HG02852 (cell line): Measurements from ENCODE around the gene SMAD2.

Experiments
- ATAC-seq: cut with Tn5 transposase; IDR thresholded peaks from one replicate; pipeline ENCODE4 v1.9.1; 2021; ENCODE audit warnings: mild to moderate bottlenecking, moderate library complexity; ENCODE audit not compliant: unreplicated experiment

Gene SMAD2

DNA sequence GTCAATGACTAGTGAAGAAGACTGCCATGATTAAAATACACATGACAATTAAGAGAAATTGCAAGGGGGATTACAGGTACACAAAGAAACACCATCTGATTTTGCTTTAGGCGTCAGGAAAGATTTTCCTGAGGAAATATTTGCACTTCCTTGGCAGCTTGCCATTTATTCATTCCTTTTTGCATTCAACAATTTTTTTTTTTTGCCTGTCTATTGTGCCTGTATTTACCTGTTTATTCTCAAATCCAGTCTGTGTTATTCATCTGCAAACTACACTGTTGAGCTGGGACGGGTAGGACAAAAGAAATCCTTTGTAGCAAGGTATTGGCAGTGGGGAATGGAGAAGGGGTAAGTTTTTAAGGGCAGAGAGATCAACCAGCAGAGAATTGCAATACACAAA, 31.8 kb downstream of the SMAD2 start:
- ATAC-seq = no peak

DNA sequence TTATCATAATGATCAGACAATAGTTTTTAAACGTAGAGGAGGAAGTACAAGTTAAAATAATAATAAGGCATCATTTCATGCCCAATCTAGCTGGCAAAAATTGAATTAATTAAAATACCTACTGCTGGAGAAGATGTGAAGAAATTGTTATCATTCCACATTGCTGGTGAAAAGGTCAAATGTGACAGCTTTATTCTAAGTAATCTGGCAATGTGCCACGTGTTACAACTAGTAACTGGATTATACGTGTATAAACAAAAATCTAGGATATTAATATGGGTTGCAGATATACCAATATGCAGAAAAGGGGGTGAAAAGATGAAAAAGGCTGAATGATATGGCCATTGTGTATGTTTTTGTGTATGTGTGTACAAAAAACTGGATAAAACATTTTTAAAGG, 32.4 kb downstream of the SMAD2 start:
- no peak for ATAC-seq

DNA sequence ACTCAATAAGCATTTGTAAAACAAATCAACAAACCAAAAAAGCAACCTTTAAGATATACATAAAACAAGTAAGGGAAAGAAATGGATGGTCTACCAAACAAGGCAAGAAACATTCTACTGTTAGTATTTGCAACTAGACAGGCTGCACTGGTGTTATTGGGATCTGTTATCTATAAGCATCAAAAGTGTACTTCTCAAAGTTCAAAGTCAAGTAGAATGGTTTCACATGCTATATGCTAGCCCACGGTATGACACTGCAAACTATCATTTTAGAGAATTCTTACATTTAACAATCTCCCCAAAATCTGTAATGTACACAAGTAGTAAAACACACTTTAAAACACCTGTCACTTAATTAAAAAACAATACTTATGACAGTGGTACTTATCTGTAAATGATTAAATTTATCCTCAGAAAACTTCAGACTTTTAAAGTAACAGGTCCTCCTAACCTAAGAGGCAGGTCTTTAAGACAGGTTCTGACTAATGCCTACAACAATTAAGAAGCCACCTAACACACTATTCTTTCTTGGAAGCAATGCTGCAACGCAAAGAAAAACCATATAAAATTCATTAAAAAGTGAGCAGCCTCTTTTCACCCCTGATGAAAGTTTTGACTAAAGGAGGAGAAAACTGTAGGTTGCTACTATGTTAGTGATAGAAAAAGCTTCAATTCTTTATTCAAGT, 34.8 kb downstream of the SMAD2 start:
- no peak for ATAC-seq

DNA sequence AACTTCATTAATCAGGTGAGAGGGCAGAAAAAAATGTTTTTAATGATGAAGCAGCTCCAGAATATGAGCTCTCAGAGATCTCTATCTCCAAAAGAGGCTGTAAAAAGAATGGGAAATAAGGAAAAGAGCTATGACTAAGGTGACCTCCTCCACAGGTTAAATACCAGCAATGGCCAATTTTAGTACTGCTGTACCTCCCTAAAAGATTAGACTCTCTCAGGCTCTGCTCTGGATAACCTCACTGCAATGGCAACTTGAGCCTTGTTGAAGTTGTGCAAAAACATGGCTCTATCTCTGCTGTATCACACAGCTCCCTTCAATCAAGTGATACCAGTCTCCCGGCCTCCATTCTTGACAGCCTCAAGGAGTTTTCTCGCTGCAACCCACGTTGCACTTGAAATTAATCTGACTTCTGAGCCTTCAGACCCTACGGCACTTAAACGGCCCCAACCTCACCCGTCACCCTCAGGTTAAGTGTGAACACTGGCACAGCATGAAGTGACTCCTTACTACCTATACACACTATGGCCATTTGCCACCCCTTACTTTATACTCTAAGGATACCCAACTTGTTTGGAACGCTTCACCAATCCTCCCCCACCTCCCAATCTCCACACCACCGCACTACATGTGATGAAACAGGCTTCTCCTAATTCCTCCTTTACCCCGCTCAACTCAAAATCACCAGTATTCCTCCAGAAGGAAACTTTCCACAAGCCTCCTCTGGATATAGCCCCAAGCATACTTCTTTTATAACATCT, 36.3 kb downstream of the SMAD2 start:
- no peak for ATAC-seq

DNA sequence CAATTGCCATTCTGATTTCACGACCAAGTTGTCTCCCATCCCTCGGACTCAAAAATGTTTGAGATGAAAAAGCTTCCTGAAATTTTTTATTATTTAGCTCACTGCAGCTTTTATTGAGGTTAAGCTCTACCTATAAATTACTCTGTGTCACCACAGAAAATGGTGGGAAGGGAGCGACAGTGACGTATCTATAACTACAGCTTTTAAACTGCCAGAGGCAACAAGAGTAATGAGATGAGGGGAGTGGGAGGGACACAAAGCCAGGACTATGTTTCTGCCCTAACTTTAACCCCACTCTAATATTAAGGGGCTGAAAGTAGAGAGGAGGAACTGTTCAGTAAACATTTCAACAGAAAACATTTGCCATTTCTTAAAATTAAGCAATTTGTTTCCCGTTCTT, 37.4 kb downstream of the SMAD2 start:
- ATAC-seq = no peak

DNA sequence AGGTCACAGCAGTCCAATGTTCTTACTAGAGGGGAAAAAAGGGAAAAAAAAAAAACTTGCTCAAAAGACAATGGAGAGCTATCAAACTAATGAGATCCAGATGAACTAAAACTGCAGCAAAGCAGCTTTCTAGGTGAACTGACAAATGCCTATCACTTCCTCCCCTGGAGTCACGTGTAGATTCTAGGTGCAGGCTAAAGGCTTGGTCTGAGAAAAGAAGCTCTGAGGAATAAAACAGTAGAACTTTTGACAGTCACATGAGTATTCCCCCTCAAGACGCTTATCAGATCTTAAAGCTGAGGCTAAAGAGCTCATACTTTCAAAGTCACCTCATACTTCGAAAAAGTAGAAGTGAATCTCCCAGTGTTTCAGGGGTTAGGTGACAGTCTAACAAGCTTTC, 42.3 kb downstream of the SMAD2 start:
- no peak for ATAC-seq

DNA sequence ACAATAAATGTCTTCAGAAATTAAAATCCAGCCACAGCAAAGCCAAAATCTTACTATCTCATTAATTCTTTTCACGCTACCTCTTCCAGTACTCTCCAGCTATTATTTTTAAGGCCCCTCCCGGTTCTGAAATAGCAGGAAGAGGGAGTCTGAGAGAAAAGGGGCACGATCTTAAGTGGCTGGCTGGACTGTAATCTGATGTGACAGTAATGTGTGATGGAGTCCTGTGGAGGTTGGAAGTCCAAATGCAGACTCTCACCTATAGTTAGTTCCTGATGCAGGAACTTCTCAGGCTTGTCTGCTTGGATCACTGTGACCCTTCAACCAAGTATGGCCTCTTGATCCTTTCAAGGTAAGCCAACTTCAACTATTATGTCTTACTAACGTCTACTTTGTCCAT, 43.2 kb downstream of the SMAD2 start:
- no peak for ATAC-seq

DNA sequence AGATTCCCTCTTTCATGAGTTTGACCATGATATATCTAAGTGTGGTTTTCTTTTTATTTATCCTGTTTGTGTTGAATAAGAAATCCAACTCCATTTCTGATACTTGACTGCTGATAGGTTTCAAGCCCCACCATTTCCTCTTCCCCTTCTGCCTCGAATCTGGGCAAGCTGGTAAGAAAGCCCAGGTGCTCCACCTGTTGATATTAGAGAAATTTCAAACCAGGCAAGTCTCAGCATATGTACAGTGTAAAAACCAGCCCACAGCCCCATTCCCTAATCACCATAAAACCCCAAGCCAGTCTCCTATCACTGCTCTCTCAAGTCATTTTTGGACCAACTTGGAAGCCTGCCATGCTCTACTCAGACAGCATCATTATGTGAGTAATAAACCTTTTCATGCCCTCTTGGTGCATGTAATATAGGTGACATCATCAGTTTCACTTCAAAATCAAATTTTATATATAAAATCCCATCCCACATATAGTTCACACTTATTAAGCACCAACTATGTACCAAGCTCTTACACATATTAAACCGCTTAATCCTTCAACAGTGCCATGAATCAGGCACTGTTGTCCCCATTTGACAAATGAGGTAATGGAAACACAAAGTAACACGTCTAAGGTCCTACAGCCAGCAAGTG, 46.6 kb downstream of the SMAD2 start:
- no peak for ATAC-seq

DNA sequence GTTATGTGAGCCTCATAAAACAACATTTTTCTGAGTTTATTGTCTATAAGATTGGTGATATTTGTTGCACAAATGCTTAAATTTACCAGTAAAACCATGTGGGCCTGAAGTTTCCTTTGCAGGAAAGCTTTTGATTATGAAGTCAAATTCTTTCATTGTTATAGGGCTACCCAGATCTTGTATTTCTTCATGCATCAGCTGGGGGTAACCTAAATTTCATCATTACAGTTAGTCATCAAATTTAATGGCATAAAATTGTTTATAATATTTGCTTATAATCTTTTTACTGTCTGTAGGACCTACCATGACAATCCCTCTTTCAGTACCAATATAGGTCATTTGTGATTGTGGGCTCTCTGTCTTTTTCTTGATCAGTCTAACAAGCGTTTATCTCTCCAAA, 47.8 kb downstream of the SMAD2 start:
- no peak for ATAC-seq

DNA sequence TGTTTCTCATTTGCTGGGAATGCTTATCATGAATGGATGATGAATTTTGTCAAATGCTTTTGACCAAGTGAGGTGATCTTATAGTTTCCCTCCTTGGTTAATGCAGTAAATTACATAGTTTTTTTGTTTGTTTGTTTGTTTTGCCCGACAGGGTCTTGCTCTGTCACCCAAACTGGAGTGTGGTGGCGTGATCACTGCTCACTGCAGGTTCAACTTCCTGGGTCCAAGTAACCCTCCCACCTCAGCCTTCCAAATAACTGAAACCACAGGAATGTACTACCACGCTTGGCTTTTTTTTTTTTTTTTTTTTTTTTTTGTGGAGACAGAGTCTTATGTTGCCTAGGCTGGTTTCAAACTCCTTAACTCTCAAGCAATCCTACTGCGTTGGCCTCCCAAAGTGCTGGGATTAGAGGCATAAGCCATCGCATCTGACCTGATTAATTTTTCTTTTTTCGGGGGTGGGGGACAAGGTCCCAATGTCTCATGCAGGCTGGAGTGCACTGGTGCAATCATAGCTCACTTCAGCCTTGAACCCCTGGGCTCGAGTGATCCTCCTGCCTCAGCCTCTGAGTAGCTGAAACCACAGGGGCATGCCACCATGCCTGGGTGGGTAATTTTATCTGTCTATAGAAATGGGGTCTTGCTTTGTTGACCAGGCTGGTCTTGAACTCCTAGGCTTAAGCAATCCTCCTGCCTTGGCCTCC, 48.6 kb downstream of the SMAD2 start:
- no peak for ATAC-seq

DNA sequence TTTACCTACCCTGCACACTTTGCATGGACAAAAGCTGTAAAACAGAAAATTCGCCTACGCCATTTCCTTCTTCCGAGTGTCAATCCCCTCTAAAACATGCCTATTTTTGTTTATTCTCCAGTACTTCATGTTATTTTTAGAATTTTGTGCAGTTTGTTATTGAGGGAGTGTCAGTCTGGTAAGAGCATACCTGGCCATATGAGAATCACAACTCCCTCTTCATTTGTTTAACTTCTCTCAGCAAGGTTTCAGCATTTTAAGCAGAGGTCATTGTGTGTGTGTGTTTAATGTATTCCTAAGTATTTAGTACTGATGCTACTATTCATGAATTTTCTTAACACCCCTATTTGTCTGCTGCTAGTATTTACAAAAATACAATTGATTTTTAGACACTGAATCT, 49.4 kb downstream of the SMAD2 start:
- ATAC-seq = no peak

DNA sequence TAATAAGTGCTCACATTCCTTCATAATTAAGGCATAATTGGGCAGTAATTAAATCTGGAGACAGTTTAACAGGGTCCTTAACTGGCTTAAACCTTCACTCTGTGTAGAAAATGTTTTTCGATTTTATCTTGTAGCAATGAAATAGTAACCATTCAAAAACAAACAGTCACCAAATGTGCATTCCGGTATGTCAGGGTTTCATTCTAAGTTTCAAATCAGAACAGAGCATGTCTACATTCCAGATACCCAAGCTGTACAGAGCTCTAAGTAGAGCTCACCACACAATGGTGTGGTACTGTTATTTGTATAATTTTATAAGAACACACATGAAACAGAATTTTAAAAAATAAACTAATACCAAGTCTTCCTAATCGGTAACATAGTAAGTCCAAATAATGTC, 52.6 kb downstream of the SMAD2 start:
- no peak for ATAC-seq

DNA sequence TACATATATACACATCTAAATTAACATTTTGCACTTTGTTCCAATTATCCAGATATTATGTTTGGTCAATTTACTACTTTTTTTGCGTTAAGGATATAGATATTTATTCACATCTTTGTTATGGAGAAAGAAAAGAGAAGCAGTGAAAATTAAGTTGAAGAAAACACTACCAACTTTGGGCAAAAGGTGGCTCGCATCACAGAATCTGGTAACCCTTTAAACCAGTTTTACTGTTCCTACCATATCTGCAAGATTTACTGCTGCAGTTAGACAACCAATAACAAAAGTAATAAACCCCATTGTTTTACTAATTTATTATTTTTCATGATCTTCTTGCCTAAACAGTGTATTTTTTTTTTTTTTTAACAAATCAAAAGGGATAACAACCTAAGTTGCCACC, 53.6 kb downstream of the SMAD2 start:
- ATAC-seq = no peak

DNA sequence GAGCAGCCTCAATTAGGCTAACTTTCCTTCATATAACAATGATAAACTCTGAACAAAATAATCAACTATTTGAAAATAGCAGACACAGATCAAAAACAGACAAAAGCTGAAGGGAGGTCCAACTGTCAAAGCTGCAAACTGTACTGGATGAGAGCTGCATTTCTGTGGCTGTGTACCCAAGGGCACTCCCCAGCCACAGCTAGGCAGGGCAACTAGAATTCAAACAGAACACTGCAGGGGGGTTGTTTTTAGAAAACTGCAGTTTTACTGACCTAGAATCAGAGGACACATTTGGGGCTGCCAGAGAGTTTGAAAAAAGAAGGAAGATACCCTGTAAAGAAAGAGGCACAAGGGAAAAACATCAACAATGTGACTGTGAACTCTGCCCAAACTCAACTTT, 56.8 kb downstream of the SMAD2 start:
- no peak for ATAC-seq

DNA sequence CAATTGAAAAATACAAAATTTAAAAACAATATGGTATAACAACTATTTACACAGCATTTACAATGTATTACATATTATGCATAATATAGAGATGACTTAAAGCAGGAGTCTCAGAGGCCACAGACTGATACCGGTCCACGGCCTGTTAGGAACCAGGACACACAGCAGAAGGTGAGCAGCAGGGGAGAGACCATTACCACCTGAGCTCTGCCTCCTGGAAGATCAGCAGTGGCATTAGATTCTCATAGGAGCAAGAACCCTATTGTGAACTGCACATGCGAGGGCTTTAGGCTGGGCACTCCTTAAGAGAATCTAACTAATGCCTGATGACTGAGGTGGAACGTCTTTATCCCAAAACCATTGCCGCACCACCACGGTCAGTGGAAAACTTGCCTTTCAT, 58.0 kb downstream of the SMAD2 start:
- no peak for ATAC-seq

DNA sequence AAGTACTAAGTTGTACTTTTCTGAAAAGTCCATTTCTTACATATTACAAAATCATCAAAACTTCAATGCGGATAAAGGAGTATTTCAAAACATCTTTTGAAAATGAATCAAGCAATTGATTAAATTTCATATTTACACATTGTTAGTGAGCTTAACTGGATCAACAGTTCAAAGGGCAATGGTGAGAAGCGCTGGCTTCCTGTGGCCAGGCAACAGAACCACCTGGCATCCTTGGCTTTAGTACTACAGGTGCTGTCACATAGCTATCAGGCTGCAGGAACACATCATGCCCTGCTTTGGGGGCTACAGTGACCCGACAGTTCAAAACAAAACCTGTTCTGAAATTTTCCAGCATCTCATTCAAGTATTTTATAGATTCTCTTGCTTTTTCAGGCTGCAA, 59.2 kb downstream of the SMAD2 start:
- ATAC-seq = no peak

DNA sequence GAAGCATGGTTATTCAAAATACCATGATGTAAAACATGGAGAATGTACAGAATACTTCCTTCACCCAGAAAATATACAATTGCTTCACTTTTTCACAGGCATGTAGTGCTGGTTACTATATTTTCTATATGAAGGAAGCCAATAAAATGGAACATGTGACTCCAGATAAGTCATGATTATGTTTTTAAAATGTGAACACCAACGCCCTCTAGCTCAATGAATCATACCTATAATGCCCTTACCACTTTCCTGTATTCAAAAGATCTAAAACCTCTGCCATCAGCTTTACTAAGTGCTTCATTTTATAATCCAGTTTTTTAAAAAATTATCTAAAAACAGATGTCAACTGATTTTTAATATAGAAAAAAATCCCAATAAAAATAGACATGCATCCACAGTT, 59.9 kb downstream of the SMAD2 start:
- no peak for ATAC-seq

DNA sequence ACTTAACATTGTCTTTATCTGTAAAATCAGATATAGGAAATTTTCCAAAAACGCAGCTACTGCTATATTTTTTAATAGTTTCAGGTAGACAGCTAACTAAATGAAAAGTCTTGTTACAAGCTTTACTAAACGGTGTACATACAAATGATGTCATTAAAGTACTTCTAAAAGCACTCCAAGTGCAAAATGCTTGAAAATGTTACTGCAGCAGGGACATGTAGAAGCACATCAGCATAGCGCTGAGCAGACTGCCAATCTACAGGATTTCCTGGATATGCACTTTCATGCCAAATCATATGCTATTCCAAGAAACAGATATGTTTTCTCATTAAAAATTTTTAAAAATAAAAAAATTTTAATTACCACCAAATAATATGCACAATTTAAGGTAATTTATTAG, 61.7 kb downstream of the SMAD2 start:
- ATAC-seq = no peak

DNA sequence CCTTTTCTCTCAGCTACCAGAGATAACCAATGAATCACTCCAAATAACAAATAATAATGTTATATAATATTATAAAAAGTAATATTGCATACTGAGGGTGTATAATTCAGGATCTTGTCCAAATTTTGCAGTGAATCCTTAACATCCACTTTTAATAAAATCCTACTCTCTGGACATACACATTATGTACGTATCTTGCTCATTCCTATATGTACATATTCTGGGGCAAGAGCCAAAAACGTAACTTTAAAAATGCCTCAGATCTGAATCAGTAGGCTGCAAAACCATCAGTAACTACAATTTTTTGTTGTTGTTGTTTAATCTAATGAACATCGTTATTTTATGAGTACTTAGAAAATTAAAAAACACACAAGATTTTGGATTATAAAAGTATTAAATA, 65.3 kb downstream of the SMAD2 start:
- ATAC-seq = no peak

DNA sequence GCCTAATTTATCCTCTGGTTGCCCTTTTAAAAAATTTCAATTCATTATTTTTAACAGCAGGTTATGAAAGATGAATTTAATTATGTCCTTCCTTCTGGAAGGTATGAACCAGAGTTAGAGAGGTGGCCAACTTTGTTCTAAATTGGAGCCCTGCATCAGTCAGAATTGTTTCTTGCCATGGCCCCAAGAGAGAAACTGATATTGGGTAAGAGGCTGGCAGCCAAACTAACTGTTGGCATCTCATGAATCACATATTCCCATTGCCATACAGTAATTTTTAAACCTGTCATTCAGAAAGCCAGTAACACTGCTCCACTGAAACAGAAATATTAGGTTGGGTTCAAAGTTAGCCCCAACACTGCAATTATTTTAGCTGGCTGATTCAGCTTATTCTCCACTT, 67.4 kb downstream of the SMAD2 start:
- ATAC-seq = no peak

DNA sequence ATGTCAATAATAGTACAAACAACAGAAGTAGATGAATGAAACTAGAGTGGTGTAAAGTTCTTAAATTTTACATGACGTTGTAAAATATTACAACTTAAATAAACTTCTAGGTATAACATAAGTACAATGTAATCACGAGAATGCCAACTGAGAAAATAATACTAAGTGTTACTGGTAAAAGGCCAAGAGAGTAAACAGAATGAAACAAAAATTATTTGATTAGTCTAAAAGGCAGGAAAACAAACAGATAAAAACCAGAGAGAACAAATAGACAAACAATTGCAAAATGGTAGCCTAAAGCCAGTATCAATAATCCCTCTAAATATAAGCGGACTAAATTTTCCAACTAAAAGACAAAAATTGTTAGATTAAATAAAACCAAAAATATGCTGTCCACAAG, 71.9 kb downstream of the SMAD2 start:
- no peak for ATAC-seq

DNA sequence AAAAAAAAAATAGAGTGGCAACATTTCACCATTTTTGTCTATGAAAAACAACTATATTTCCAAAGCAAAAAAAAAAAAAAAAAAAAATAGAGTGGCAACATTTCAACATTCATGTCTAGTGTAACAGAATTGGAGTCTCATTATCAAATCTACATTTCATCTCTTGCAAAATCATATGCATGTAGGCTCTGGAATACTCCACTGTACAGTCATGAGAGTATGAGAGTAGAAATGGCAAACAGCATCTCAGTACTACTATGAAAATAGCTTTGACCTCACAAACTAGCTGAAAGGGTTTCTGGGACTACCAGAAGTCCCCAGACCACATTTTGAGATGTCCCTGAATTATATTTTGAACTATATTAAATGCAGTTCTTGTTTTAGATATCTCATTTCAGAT, 82.8 kb downstream of the SMAD2 start:
- no peak for ATAC-seq
